SK-N-DZ (cell line): Measurements from ENCODE around the gene GATA6.
"Not testable (repeated sequence)": the region's sequence is repeated elsewhere in the genome, so short reads cannot be mapped to it uniquely, and the experiment has no call there.

ENCODE experiments used
- DNase-seq: peaks from one replicate; pipeline ENCODE4 v3.0.0-alpha.2; 2015; ENCODE audit warnings: low spot score

Gene GATA6

DNA sequence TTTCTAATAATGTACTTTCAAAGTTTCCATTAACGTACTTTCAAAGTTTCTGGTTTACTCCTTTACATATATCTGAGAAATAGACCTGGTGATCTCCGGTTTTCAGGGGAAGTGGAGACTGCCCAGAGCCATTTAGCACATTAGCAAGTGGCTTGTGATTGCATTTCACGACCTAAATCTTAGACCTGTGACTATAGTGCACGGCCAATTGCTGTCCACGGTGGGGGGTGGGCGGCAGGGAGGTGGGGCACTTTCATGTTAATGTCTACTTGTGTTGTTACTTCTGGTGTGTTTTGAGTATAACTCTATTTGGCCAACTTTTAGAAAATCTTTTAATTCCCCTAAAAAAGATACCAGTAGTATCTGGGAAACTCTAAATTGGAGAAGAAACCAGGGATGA lies 11.3 kb downstream of the GATA6 start:
- no peak for DNase-seq

- DNase-seq: no peak
These were observed 13.7 kb downstream of the GATA6 start for GRCh38 chr18:22182884-22183697.

- DNase-seq: no peak
These were observed 14.3 kb downstream of the GATA6 start for GRCh38 chr18:22183698-22184170.

DNA sequence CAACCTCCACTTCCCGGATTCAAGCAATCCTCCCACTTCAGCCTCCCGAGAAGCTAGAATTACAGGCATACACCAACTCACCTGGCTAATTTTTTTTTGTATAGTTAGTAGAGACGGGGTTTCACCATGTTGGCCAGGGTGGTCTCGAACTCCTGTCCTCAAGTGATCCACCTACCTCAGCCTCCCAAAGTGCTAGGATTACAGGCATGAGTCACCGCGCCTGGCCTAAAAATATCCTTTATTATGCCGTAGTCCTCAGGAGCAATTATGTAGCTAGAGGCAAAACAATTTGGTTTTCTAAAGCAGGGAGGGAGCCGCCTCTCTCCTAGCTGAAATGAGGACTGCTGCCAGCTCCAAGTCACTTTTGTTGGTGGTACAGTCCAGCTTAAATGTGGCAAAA lies 15.2 kb downstream of the GATA6 start:
- not testable (repeated sequence) for DNase-seq

DNA sequence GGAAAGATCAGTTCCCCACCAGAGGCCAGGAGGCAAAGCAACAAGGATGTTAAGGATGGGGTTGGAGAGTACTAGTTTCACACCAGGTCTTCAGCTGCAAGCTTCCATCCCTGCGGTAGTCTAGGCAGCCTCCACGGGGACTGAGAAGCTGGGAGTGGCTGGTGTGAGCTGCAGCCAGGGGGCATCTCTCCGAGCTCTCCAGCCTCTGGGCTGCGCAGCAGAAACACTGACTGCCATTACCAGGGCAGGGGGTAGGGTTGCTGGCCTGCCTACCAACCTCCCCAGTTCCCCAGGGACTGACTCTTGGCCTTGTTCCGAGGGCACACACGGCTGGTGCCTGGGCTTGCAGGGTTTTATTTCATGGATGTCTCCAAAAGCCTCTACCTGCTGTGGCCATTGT lies 15.9 kb downstream of the GATA6 start:
- no peak for DNase-seq

- DNase-seq: no peak
These were observed 16.5 kb downstream of the GATA6 start for GRCh38 chr18:22185771-22186386.

DNA sequence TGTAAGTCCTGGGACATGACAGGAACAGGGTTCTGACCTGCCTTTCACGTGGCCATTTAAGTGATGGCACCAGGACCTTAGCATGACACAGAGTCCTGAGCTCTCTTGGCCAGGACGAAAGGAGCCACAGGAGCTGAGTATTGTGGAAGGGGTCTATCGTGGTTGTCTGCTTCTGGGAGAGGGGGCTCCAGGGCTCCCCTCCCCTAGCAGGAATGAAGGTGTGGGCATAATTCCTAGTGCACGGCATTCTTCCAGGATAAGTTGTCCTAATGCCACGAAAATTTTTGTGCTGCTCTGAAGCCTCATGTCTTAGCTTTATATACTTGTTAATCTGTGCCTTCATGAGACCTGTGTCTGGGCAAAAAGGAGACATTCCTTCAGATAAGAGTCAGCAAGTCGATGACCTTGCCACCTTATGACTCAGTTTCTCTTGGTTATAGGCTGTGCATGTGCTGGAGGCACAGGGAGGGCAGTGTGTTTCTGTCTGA lies 17.1 kb downstream of the GATA6 start:
- DNase-seq: no peak

GRCh38 chr18:22188559-22189267 lies 19.3 kb downstream of the GATA6 start:
- DNase-seq: no peak

- no peak for DNase-seq
These were observed 20.2 kb downstream of the GATA6 start for GRCh38 chr18:22189449-22190166.

DNA sequence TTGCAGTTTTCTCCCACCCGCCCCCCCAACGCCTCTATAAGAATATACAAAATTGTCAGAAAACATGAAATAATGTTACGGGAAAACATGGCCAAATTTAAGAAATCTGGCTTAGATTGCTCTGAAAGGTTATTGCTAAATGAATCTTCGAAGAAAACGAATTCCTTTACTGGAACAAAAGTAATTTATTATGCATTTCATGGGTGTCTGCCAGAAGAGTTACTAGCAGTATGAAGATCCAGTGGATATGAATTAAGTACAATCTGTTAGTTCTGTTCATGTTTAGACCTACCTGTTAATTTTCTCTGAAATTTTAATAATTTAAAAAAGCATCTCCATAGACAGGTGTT lies 21.9 kb downstream of the GATA6 start:
- no peak for DNase-seq

DNA sequence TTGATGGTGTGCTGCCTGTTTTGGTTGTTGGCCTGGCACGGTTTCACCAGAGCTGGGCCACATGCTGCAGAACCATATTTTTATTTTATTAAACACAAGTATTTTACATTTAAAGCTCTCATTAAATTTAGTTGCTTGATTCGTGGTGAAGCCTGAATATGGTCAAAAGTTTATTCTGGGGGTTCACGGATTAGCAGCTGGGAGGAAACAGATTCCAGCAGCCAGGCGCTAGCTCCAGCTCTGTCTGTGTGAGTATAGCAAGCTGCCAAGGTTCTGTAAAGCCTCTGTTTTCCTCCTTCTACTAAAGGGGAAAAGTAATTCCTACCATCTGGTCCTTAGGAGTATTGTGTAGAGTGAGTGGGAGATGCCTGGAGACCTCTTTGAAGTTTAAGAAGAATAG lies 22.5 kb downstream of the GATA6 start:
- no peak for DNase-seq

GRCh38 chr18:22193466-22193865 lies 24.1 kb downstream of the GATA6 start:
- no peak for DNase-seq

GRCh38 chr18:22194151-22194598 lies 24.8 kb downstream of the GATA6 start:
- no peak for DNase-seq

GRCh38 chr18:22195052-22195451 lies 25.7 kb downstream of the GATA6 start:
- no peak for DNase-seq

- DNase-seq: not testable (repeated sequence)
These were observed 27.6 kb downstream of the GATA6 start for GRCh38 chr18:22196943-22197342.

DNA sequence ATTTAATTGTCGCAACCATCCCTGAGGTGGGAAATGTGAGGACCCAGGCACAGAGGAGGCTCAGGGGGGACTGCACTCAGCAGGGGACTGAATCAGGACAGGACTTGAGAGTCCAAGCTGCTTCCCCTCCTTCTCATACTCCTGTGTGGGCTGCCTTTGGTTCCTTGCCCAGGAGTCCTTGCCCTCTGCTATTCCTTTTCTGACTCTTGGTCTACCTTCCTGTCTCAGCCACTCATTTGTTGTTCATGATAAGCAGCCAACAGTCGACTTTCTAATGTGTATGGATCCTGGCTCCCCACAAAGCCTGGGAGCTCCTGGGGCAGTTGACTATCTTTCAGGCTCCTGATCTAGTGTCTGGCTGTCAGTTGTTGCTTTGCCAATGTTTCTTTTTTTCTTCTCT lies 28.3 kb downstream of the GATA6 start:
- no peak for DNase-seq

- DNase-seq: no peak
These were observed 28.8 kb downstream of the GATA6 start for GRCh38 chr18:22198163-22198562.

- no peak for DNase-seq
These were observed 29.6 kb downstream of the GATA6 start for GRCh38 chr18:22199005-22199404.

DNA sequence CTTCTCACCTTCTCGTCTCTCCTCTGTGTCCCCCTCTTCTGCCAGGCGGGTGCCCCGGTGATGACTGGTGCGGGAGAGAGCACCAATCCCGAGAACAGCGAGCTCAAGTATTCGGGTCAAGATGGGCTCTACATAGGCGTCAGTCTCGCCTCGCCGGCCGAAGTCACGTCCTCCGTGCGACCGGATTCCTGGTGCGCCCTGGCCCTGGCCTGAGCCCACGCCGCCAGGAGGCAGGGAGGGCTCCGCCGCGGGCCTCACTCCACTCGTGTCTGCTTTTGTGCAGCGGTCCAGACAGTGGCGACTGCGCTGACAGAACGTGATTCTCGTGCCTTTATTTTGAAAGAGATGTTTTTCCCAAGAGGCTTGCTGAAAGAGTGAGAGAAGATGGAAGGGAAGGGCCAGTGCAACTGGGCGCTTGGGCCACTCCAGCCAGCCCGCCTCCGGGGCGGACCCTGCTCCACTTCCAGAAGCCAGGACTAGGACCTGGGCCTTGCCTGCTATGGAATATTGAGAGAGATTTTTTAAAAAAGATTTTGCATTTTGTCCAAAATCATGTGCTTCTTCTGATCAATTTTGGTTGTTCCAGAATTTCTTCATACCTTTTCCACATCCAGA lies 31.3 kb downstream of the GATA6 start:
- no peak for DNase-seq

GRCh38 chr18:22203035-22203434 lies 33.6 kb downstream of the GATA6 start:
- DNase-seq: no peak

- DNase-seq: no peak
These were observed 34.3 kb downstream of the GATA6 start for GRCh38 chr18:22203536-22204213.
